Lower lobe of right lung (tissue), 2 donors: ENCODE results near the gene FARP2. TPM values are rescaled to one million over a fixed set of nuclear protein-coding genes. Genes with fewer than 3 reads are reported as not detected.
"Not testable (repeated sequence)": the region's sequence is repeated elsewhere in the genome, so short reads cannot be mapped to it uniquely, and the experiment has no call there.

Source experiments
- ATAC-seq, 2 donors: fragments of 200-7000 bp; cut with Tn5 transposase; one replicate each; pipeline ENCODE4 v1.9.1; 2020 to 2022; ENCODE audit warnings: mild to moderate bottlenecking in 2 of 2, moderate library complexity in 2 of 2
- DNase-seq: peaks from one replicate; pipeline ENCODE4 v3.0.0-alpha.2; 2020
- H3K27ac ChIP-seq: fragments of 200-600 bp; one replicate; pipeline ENCODE4 v1.8.0; 2022
- H3K27me3 ChIP-seq: fragments of 200-600 bp; one replicate; pipeline ENCODE4 v1.8.0; 2022; ENCODE audit warnings: low read depth
- H3K36me3 ChIP-seq: fragments of 200-600 bp; one replicate; pipeline ENCODE4 v1.8.0; 2022; ENCODE audit warnings: mild to moderate bottlenecking
- H3K4me1 ChIP-seq: fragments of 200-600 bp; one replicate; pipeline ENCODE4 v1.8.0; 2022
- H3K4me3 ChIP-seq: fragments of 200-600 bp; one replicate; pipeline ENCODE4 v1.8.0; 2022; ENCODE audit warnings: mild to moderate bottlenecking
- H3K9me3 ChIP-seq: fragments of 200-600 bp; one replicate; pipeline ENCODE4 v1.8.0; 2022
- intact Hi-C: fragments of 100-400 bp; cut with DNase I; formaldehyde crosslinking; loops from one replicate; pipeline ENCODE4 v1.11.0; 2022
- total RNA-seq: library from RNA; stranded (reverse); fragmentation: NEBNext Ultra II Directional; extraction: Animal tissue kit (Norgen Biotek cat#: 25700); gene quantifications from one replicate; pipeline ENCODE4 v1.2.1, GENCODE V29; 2021
- TF ChIP-seq, protein P1 (sequence below): fragments of 200-600 bp; IDR thresholded peaks from one replicate; pipeline ENCODE4 v1.8.0; 2022; ENCODE audit warnings: antibody characterized with exemption, mild to moderate bottlenecking
- donor health status: DM: no; HTN: yes; CAD: no; lungs with severe emphysema.

The FARP2 gene
- total RNA-seq, 1 donor from 2014 or later, result 42.4 TPM

DNA sequence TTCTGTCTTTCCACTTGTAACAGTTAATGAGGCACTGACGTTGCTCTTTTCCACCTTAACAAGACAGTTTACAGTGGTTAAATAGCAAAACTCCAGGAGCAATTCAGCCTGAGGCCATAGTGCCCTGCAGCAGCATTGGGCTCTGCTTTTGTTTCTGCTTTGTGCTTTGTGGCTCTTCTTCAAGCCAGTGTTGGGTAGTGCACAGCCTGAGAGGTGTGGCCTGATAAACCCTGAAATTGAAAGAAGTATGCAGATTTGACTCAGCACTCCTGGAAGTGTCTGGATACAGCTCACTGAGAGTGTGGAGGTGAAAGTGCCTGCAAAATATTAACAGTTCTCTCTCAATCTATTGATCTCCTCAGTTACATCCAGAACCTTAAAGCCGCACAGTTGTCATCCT, 89.3 kb downstream of the FARP2 start:
- no peak overlapping the region for H3K4me3 ChIP-seq
- no peaks in the 10 kb centered on the region for H3K27me3 ChIP-seq
- peaks cover 65% of the 10 kb centered on the region for H3K36me3 ChIP-seq
- DNase-seq (no peak), ATAC-seq (no peak)
- H3K27ac ChIP-seq, result no peak overlapping the region
- H3K4me1 ChIP-seq, result peaks cover 8% of the 10 kb centered on the region
- TF ChIP-seq, protein P1, sequence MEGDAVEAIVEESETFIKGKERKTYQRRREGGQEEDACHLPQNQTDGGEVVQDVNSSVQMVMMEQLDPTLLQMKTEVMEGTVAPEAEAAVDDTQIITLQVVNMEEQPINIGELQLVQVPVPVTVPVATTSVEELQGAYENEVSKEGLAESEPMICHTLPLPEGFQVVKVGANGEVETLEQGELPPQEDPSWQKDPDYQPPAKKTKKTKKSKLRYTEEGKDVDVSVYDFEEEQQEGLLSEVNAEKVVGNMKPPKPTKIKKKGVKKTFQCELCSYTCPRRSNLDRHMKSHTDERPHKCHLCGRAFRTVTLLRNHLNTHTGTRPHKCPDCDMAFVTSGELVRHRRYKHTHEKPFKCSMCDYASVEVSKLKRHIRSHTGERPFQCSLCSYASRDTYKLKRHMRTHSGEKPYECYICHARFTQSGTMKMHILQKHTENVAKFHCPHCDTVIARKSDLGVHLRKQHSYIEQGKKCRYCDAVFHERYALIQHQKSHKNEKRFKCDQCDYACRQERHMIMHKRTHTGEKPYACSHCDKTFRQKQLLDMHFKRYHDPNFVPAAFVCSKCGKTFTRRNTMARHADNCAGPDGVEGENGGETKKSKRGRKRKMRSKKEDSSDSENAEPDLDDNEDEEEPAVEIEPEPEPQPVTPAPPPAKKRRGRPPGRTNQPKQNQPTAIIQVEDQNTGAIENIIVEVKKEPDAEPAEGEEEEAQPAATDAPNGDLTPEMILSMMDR, result no peak
- intact Hi-C loops, result no loop called here
- no peaks in the 10 kb centered on the region for H3K9me3 ChIP-seq

DNA sequence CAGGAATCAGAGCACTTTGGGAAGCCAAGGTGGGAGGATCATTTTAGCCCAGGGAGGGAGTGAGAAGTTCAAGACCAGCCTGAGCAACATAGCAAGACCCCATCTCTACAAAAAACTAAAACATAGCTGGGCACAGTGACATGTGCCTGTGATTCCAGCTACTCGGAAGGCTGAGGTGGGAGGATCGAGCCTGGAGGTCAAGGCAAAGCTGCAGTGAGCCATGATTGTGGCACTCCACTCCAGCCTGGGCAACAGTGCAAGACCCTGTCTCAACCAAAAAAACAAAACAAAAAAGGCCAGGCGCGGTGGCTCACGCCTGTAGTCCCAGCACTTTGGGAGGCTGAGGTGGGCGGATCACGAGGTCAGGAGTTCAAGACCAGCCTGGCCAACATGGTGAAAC, 94.0 kb downstream of the FARP2 start:
- H3K4me3 ChIP-seq, H3K4me1 ChIP-seq, DNase-seq, H3K27ac ChIP-seq, intact Hi-C loops, H3K9me3 ChIP-seq, H3K27me3 ChIP-seq, ATAC-seq: not testable (repeated sequence)
- peaks cover 18% of the 10 kb centered on the region for H3K36me3 ChIP-seq

DNA sequence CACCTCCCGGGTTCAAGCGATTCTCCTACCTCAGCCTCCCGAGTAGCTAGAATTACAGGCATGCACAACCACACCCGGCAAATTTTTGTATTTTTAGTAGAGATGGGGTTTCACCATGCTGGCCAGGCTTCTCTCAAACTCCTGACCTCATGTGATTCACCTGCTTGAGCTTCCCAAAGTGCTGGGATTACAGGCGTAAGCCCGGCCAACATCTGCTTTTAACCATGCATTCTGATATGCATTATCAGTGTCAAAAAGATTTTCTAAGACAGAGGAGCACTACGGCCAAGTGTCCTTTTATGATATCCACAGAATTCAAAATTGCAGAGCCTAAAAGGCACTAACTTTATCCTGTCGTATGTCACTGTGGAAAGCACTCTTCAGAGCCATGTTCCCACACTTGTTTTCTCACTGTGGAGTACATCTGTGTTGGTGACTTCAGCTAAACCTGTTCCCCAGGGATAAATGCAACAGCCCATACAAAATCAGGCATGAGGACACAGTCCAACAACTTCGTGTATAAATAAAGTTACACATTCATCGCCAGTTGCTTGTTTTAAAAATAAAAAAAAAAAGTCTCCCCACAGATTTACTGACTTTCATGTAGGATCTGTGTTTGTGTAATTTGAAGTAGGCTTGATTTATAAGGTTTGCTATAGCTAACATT, 95.9 kb downstream of the FARP2 start:
- peaks cover 11% of the 10 kb centered on the region for H3K36me3 ChIP-seq
- H3K9me3 ChIP-seq, result no peaks in the 10 kb centered on the region
- no peak overlapping the region for H3K4me3 ChIP-seq
- intact Hi-C loops, result no loop called here
- H3K27ac ChIP-seq, result no peak overlapping the region
- DNase-seq (no peak), ATAC-seq (no peak)
- H3K4me1 ChIP-seq, result no peaks in the 10 kb centered on the region
- no peaks in the 10 kb centered on the region for H3K27me3 ChIP-seq
- TF ChIP-seq, protein P1, result no peak

- intact Hi-C loops, H3K27me3 ChIP-seq, DNase-seq, H3K9me3 ChIP-seq, H3K27ac ChIP-seq, H3K36me3 ChIP-seq, H3K4me3 ChIP-seq, ATAC-seq, H3K4me1 ChIP-seq: not testable (repeated sequence)
These were observed 97.8 kb downstream of the FARP2 start for GRCh38 chr2:241453919-241454318.

- Histone ChIP-seq H3K4me3 (no peak overlapping the region), H3K27me3 (no peaks in the 10 kb centered on the region), H3K27ac (no peak overlapping the region), H3K9me3 (no peaks in the 10 kb centered on the region), H3K4me1 (no peaks in the 10 kb centered on the region), H3K36me3 (peaks cover 2% of the 10 kb centered on the region)
- intact Hi-C loops, result no loop called here
- DNase-seq (no peak), ATAC-seq (no peak)
- TF ChIP-seq, protein P1, result no peak
These were observed 98.9 kb downstream of the FARP2 start for GRCh38 chr2:241454837-241455485.

DNA sequence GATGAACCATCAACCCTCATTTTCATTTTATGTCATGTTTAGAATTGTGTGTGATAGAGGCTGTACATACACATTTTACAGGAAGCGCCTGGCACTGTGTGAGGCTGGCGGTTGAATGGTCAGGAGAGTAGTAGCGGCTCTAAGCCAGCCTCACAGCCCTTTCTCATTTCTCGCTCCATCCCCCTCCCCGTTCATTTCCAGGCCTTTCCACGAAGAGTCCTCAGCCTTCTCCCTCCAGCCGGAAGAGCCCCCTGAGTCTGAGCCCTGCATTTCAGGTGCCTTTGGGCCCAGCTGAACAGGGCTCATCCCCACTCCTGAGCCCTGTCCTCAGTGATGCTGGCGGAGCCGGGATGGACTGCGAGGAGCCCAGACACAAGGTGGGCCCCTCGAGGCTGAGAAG, 100.5 kb downstream of the FARP2 start:
- no peaks in the 10 kb centered on the region for H3K27me3 ChIP-seq
- no peak for ATAC-seq

More for the DNA sequence above, 100.5 kb downstream of the FARP2 start:
- no peak overlapping the region for H3K4me3 ChIP-seq
- TF ChIP-seq, protein P1, result no peak
- no peaks in the 10 kb centered on the region for H3K4me1 ChIP-seq
- H3K36me3 ChIP-seq, result no peaks in the 10 kb centered on the region
- no peak overlapping the region for H3K27ac ChIP-seq
- no peaks in the 10 kb centered on the region for H3K9me3 ChIP-seq
- intact Hi-C loops, result no loop called here
- DNase-seq, result no peak
